A549 treated with RU486 at 1 μM for 4 hours (cell line): ENCODE results near the gene BBOX1. TPM values are rescaled to one million over a fixed set of nuclear protein-coding genes. Genes with fewer than 3 reads are reported as not detected.

Experiments used
- total RNA-seq: library from RNA; stranded (reverse); fragments of 200-300 nt; extraction: Qiagen RNA extraction; gene quantifications from 5 replicates; pipeline ENCODE4 v1.2.3, GENCODE V29; 2022; ENCODE audit warnings: low read depth

BBOX1 gene
- 0.06 to 0.09 TPM in 2 of 5 replicates, not detected in the others for total RNA-seq

DNA sequence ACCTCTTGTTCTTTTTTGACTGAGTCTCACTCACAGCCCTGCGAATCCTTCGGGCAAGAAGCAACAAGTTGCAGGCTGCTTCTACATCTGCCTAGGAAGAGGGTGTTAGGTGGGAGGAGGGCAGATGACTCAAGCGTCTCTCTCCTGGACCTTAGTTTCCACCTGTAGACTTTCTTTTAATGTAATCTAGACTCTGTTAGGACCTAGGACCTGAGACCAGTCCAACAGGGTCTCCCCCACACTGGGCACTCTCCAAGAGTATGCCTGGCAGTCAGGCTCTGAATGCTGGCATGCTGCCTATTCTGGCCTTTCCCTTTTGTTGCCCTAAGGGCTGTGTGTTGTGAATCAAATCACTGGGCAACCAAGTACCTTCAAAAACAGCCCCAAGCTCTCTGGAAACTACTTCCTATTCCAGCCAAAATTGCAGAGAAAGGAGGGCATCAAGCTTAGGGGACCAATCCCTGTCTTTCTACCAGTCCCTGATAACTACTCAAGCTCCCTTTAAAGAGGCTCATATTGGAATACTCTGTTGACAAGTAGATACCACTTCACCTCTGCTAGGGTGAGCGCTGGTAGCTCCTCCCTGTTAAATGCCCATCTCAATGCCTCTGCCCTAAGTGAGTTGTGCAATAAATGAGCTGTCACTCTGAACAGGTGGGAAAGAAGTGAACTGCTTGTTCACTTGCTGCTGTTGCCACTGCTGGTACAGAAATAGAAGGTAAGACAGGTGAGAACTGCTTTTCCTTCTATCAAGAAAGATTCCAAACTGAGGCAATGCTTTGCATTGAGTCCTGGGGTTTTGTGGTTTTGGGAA, at the start of gene BBOX1:
Gene BBOX1, plus strand, starts transcription at position 514 of the 814 bp plus-strand sequence. CDS start 14,616 bp downstream, outside the sequence.

GRCh38 chr11:26993965-26994457, 46.6 kb upstream of the BBOX1 start, which contains the start of gene FIBIN:
FIBIN (plus strand) TSS chr11:26994112; CDS start chr11:26994527, 415 bp downstream.

Other genes starting within 250 kb of the BBOX1 start
- gene FIBIN, start 46.7 kb upstream of the BBOX1 start, total RNA-seq = not detected in 5 replicates